Fibroblast of gingiva (primary cell): ENCODE data around the gene EHD2.
"Not testable (repeated sequence)": the region's sequence is repeated elsewhere in the genome, so short reads cannot be mapped to it uniquely, and the experiment has no call there.

ENCODE experiments used
- DNase-seq: peaks from one replicate; pipeline ENCODE4 v3.0.0-alpha.2; 2011; ENCODE audit warnings: low read depth

The EHD2 gene

GRCh38 chr19:47713046-47714021, at the start of gene EHD2:
TSS of gene EHD2 (plus strand) at chr19:47713422. CDS start at chr19:47716613, 3,191 bp downstream.
- DNase-seq: peak; percentile 84

- peak; percentile 97 for DNase-seq
Observed at GRCh38 chr19:47663435-47663910, 49.7 kb upstream of the EHD2 start.

- peak; percentile 99 for DNase-seq
Observed at GRCh38 chr19:47663911-47664771, 49.1 kb upstream of the EHD2 start.

GRCh38 chr19:47668556-47668955, 44.7 kb upstream of the EHD2 start:
- not testable (repeated sequence) for DNase-seq

- DNase-seq: no peak
Observed at GRCh38 chr19:47670736-47671135, 42.5 kb upstream of the EHD2 start.

GRCh38 chr19:47671499-47671898, 41.7 kb upstream of the EHD2 start:
- DNase-seq: no peak

- DNase-seq: no peak
Observed at GRCh38 chr19:47673426-47673825, 39.8 kb upstream of the EHD2 start.

- no peak for DNase-seq
Observed at GRCh38 chr19:47674548-47674947, 38.7 kb upstream of the EHD2 start.

GRCh38 chr19:47675271-47675670, 38.0 kb upstream of the EHD2 start:
- DNase-seq: no peak

- DNase-seq: no peak
Observed at GRCh38 chr19:47675859-47676258, 37.4 kb upstream of the EHD2 start.

- DNase-seq: no peak
Observed at GRCh38 chr19:47676811-47677210, 36.4 kb upstream of the EHD2 start.

- DNase-seq: no peak
Observed at GRCh38 chr19:47679251-47679900, 33.8 kb upstream of the EHD2 start.

GRCh38 chr19:47679922-47680857, 33.0 kb upstream of the EHD2 start:
- DNase-seq: no peak

GRCh38 chr19:47680858-47681332, 32.3 kb upstream of the EHD2 start:
- no peak for DNase-seq

GRCh38 chr19:47681388-47681787, 31.8 kb upstream of the EHD2 start:
- no peak for DNase-seq

GRCh38 chr19:47681936-47682335, 31.3 kb upstream of the EHD2 start:
- no peak for DNase-seq

GRCh38 chr19:47682939-47683338, 30.3 kb upstream of the EHD2 start:
- no peak for DNase-seq

GRCh38 chr19:47686679-47687450, 26.4 kb upstream of the EHD2 start:
- DNase-seq: no peak

- no peak for DNase-seq
Observed at GRCh38 chr19:47687906-47688305, 25.3 kb upstream of the EHD2 start.

- DNase-seq: no peak
Observed at GRCh38 chr19:47691090-47691489, 22.1 kb upstream of the EHD2 start.
